Gastrocnemius medialis (tissue), 4 donors: Measurements from ENCODE around the gene PRICKLE2. TPM values are rescaled to one million over a fixed set of nuclear protein-coding genes. Genes with fewer than 3 reads are reported as not detected.

ENCODE experiments used
- ATAC-seq, 2 donors: fragments of 150-250 bp; one replicate each; pipeline ENCODE4 v1.9.1; 2016
- DNase-seq, 2 donors: peaks; one replicate each; pipeline ENCODE4 v3.0.0-alpha.2; 2019
- H3K27ac ChIP-seq, 4 donors: fragments of 200-600 bp; sonication (generic); 1 replicate in 1 of 4; 2 replicates in 3 of 4; pipeline ENCODE4 v1.5.1; 2016 to 2018; ENCODE audit warnings: mild to moderate bottlenecking in 2 of 4, moderate library complexity in 1 of 4
- H3K27me3 ChIP-seq, 3 donors: fragments of 200-600 bp; sonication (generic) in 2 of 3; 1 replicate in 1 of 3; 2 replicates in 2 of 3; pipeline versions ENCODE4 v1.5.1 to v1.6.0; 2016 to 2019; ENCODE audit warnings: mild to moderate bottlenecking in 1 of 3, moderate library complexity in 1 of 3
- H3K36me3 ChIP-seq, 2 donors: fragments of 200-600 bp; sonication (generic) in 1 of 2; one replicate each; pipeline ENCODE4 v1.5.1; 2017 to 2018
- H3K4me1 ChIP-seq, 2 donors: fragments of 200-600 bp; sonication (generic) in 1 of 2; one replicate each; pipeline ENCODE4 v1.5.1; 2016 to 2017; ENCODE audit warnings: mild to moderate bottlenecking in 2 of 2
- H3K4me3 ChIP-seq, 4 donors: fragments of 200-600 bp; sonication (generic) in 3 of 4; 1 replicate in 1 of 4; 2 replicates in 3 of 4; pipeline ENCODE4 v1.5.1; 2016 to 2019; ENCODE audit warnings: mild to moderate bottlenecking in 2 of 4
- H3K9me3 ChIP-seq, 3 donors: fragments of 200-600 bp; sonication (generic) in 2 of 3; 1 replicate in 1 of 3; 2 replicates in 2 of 3; pipeline ENCODE4 v1.5.1; 2016 to 2019
- CTCF ChIP-seq, 5 experiments: fragments of 450-650 bp in 3 of 5; fragments of 200-600 bp in 2 of 5; sonication (generic) in 2 of 5; IDR thresholded peaks in 4 of 5; conservative IDR thresholded peaks in 1 of 5; 1 replicate in 4 of 5; 2 replicates in 1 of 5; pipeline ENCODE4 v1.5.1; 2016 to 2019; ENCODE audit warnings: antibody characterized with exemption in 5 of 5, mild to moderate bottlenecking in 3 of 5, moderate library complexity in 3 of 5
- POLR2A ChIP-seq, 2 donors: fragments of 450-650 bp; IDR thresholded peaks; one replicate each; pipeline ENCODE4 v1.6.1; 2017; ENCODE audit warnings: antibody characterized with exemption in 2 of 2, mild to moderate bottlenecking in 2 of 2, moderate library complexity in 2 of 2
- in situ Hi-C, 4 donors: fragments of 200-750 bp; cut with MboI; loops; one replicate each; pipeline versions ENCODE4 v1.15.0 to v1.8.0; 2017; ENCODE audit warnings: low sequenced_read_pairs in 4 of 4
- intact Hi-C: fragments of 100-400 bp; cut with DNase I; formaldehyde crosslinking; loops from one replicate; pipeline ENCODE4 v1.15.1; 2023; ENCODE audit warnings: low total_unique reads
- total RNA-seq, 4 donors: library from RNA; depleted of rRNA; stranded (reverse); fragments of >200 nt; gene quantifications; one replicate each; pipeline versions ENCODE4 v1.1.0 to v1.2.3, GENCODE V29; 2016

Gene PRICKLE2
- total RNA-seq, 4 donors from 2014 or later = 3.6 to 6.7 (median 4.6) TPM

GRCh38 chr3:64234571-64234970, 9.3 kb upstream of the PRICKLE2 start:
- DNase-seq (no peak), ATAC-seq (no peak)
- in situ Hi-C loops = no loop called here
- Histone ChIP-seq H3K4me3 (no peak overlapping the region), H3K36me3 (no peaks in the 10 kb centered on the region), H3K27ac (no peak overlapping the region), H3K4me1 (no peaks in the 10 kb centered on the region), H3K9me3 (no peaks in the 10 kb centered on the region), H3K27me3 (no peaks in the 10 kb centered on the region)
- no peak for TF ChIP-seq POLR2A (IDR thresholded peaks at IDR 0.05)
- TF ChIP-seq CTCF (IDR thresholded peaks at IDR 0.05 in 4 of 5, conservative IDR thresholded peaks at IDR 0.05 in 1 of 5) = no peak
- intact Hi-C loops = no loop called here

- Histone ChIP-seq H3K27me3 (no peaks in the 10 kb centered on the region), H3K27ac (no peak overlapping the region), H3K4me3 (no peak overlapping the region), H3K36me3 (no peaks in the 10 kb centered on the region), H3K4me1 (no peaks in the 10 kb centered on the region), H3K9me3 (no peaks in the 10 kb centered on the region)
- no peak for TF ChIP-seq POLR2A (IDR thresholded peaks at IDR 0.05)
- no peak for TF ChIP-seq CTCF (IDR thresholded peaks at IDR 0.05 in 4 of 5, conservative IDR thresholded peaks at IDR 0.05 in 1 of 5)
- intact Hi-C loops = no loop called here
- ATAC-seq (no peak), DNase-seq (no peak)
- in situ Hi-C loops = no loop called here
These were observed 7.6 kb upstream of the PRICKLE2 start for GRCh38 chr3:64232821-64233220.

- Histone ChIP-seq H3K36me3 (no peaks in the 10 kb centered on the region), H3K27me3 (no peaks in the 10 kb centered on the region), H3K4me3 (no peak overlapping the region), H3K27ac (no peak overlapping the region), H3K4me1 (peaks cover under 1 to 11% of the 10 kb centered on the region in 2 donors), H3K9me3 (no peaks in the 10 kb centered on the region)
- TF ChIP-seq CTCF (IDR thresholded peaks at IDR 0.05 in 4 of 5, conservative IDR thresholded peaks at IDR 0.05 in 1 of 5) (no peak), POLR2A (IDR thresholded peaks at IDR 0.05) (no peak)
- no peak for DNase-seq
- in situ Hi-C loops (no loop called here), intact Hi-C loops (no loop called here)
- ATAC-seq = no peak
These were observed 4.6 kb upstream of the PRICKLE2 start for GRCh38 chr3:64229903-64230302.

GRCh38 chr3:64228110-64228509, 2.8 kb upstream of the PRICKLE2 start:
- peaks cover 6 to 16% of the 10 kb centered on the region in 2 donors for H3K4me1 ChIP-seq
- DNase-seq = no peak
- TF ChIP-seq POLR2A (IDR thresholded peaks at IDR 0.05) = no peak
- no peak for TF ChIP-seq CTCF (IDR thresholded peaks at IDR 0.05 in 4 of 5, conservative IDR thresholded peaks at IDR 0.05 in 1 of 5)
- no peak overlapping the region for H3K27ac ChIP-seq
- ATAC-seq = no peak
- H3K27me3 ChIP-seq = no peaks in the 10 kb centered on the region
- H3K9me3 ChIP-seq = no peaks in the 10 kb centered on the region
- in situ Hi-C loops (no loop called here), intact Hi-C loops (no loop called here)
- no peaks in the 10 kb centered on the region for H3K36me3 ChIP-seq
- H3K4me3 ChIP-seq = no peak overlapping the region

- no peak overlapping the region for H3K4me3 ChIP-seq
- in situ Hi-C loops = no loop called here
- no peaks in the 10 kb centered on the region for H3K36me3 ChIP-seq
- no peak for ATAC-seq
- intact Hi-C loops = no loop called here
- no peaks in the 10 kb centered on the region for H3K9me3 ChIP-seq
- no peak overlapping the region for H3K27ac ChIP-seq
- H3K27me3 ChIP-seq = no peaks in the 10 kb centered on the region
- no peak for TF ChIP-seq POLR2A (IDR thresholded peaks at IDR 0.05)
- no peak for TF ChIP-seq CTCF (IDR thresholded peaks at IDR 0.05 in 4 of 5, conservative IDR thresholded peaks at IDR 0.05 in 1 of 5)
- H3K4me1 ChIP-seq = peaks cover 6 to 22% of the 10 kb centered on the region in 2 donors
- DNase-seq = no peak
These were observed 1.5 kb upstream of the PRICKLE2 start for GRCh38 chr3:64226730-64227129.
